Ishikawa (cell line): ENCODE data around the gene LY6G6D.

ENCODE experiments used
- EP300 ChIP-seq: IDR thresholded peaks from 2 replicates; pipeline ENCODE4 v1.6.1; 2012; ENCODE audit warnings: borderline replicate concordance
- NFIC ChIP-seq: IDR thresholded peaks from 2 replicates; pipeline ENCODE4 v1.6.1; 2012
- REST ChIP-seq: IDR thresholded peaks from 2 replicates; pipeline ENCODE4 v1.6.1; 2012; ENCODE audit warnings: low read depth, mild to moderate bottlenecking
- TAF1 ChIP-seq: IDR thresholded peaks from 2 replicates; pipeline ENCODE4 v1.6.1; 2012; ENCODE audit warnings: low read depth, mild to moderate bottlenecking
- TCF12 ChIP-seq: IDR thresholded peaks from 2 replicates; pipeline ENCODE4 v1.6.1; 2012; ENCODE audit warnings: low read depth
- TEAD4 ChIP-seq: IDR thresholded peaks from 2 replicates; pipeline ENCODE4 v1.6.1; 2012
- ZBTB7A ChIP-seq: IDR thresholded peaks from 2 replicates; pipeline ENCODE4 v1.6.1; 2012; ENCODE audit warnings: low read depth
- TF ChIP-seq, protein P1 (sequence below): IDR thresholded peaks from 2 replicates; pipeline ENCODE4 v1.6.1; 2012
- TF ChIP-seq, protein P2 (sequence below): IDR thresholded peaks from 2 replicates; pipeline ENCODE4 v1.6.1; 2012

DNA sequence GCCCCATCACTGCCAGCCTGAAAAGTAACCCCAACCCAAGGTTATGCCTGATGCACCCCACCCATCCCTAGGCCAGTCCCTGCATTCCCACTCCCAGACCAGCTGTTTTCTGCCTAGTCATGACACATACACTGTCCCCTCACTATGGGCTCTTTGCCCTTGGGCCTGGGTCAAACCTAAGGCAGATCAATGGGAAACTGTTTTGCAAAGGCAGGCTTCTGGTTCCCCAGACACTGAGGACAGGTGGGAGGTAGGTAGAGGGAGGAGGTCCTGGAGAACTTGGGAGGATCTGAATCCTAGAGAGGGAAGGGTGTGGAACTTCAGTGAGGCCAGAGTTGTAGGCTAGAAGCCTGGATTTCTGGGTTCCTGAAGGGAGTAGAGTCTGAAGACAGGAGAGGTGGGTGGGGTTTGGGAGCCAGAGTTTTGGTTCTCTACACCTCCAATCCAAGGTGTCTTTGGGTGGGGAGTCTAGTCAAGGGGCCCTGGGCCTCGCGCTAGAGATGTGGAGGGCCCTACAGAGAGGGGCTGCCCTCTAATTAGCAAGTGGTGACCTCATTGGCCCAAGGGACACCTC lies 19.2 kb downstream of the LY6G6D start:
- TF ChIP-seq TAF1: no peak; the same call in 1 of the 2 replicates
- TF ChIP-seq EP300: no peak
- no peak for TF ChIP-seq TCF12
- TF ChIP-seq TEAD4: no peak
- TF ChIP-seq REST: no peak
- no peak for TF ChIP-seq ZBTB7A
- no peak for TF ChIP-seq NFIC
- TF ChIP-seq, protein P1, sequence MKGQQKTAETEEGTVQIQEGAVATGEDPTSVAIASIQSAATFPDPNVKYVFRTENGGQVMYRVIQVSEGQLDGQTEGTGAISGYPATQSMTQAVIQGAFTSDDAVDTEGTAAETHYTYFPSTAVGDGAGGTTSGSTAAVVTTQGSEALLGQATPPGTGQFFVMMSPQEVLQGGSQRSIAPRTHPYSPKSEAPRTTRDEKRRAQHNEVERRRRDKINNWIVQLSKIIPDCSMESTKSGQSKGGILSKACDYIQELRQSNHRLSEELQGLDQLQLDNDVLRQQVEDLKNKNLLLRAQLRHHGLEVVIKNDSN: no peak
- TF ChIP-seq, protein P2, sequence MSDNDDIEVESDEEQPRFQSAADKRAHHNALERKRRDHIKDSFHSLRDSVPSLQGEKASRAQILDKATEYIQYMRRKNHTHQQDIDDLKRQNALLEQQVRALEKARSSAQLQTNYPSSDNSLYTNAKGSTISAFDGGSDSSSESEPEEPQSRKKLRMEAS: no peak
